ENCODE results near the gene RHEBL1.

RHEBL1 gene

DNA sequence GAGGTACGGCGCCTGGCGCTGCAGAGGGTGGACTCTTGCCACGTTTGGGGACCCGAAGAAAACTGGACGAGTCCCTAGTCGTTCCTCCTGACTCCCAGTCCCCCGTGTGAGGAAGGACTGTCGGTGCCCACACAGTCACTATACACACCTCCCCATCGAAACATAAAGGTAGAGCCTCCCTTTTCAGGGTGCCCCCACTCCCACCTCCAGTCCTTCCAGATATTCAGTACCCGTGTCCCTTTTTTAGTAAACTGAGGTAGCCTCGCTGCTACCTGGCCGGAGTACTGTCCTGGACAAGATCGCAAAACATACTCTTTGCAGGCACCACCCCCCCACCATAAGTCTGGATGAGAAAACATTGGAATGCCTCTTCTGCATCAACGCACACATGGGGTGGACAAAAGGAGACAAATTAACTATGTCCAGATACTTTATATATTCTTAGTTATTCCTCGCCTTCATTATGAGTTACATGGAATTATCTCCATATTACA is 8.6 kb downstream of the RHEBL1 start:
- no peaks in the 10 kb centered on the region for H3K36me3 ChIP-seq (ENCODE audit: control insufficient read depth in 2 of 2, insufficient read depth in 1 of 2, low read length in 2 of 2)
- POLR2A ChIA-PET: no interaction called here
- TF ChIP-seq ZBTB48 (tag by site-specific recombination; IDR thresholded peaks at IDR 0.05): peak; percentile 8; the same call in 1 of the 2 replicates
- no peak for TF ChIP-seq ZSCAN30 (tag by site-specific recombination; IDR thresholded peaks at IDR 0.05)
- peak overlapping the region; percentile 95 for H3K4me3 ChIP-seq (ENCODE audit: low read depth, low read length)
- H3K9me3 ChIP-seq (ENCODE audit: control insufficient read depth, insufficient read depth, low read depth, low read length): no peaks in the 10 kb centered on the region
- CTCF ChIA-PET: interaction anchor here (0.7 to 9.2 kb wide), 4 partner anchors 13 to 38 kb away, joined by 3 to 131 read pairs (median 92); partner anchors contain the start of gene DHH
- H3K4me1 ChIP-seq (ENCODE audit: control insufficient read depth, insufficient read depth, low read length): peaks cover 8% of the 10 kb centered on the region
- H3K27ac ChIP-seq (ENCODE audit: extremely low read depth, low read depth, low read length): peak overlapping the region; percentile 93; the same call in 1 of the 2 replicates

DNA sequence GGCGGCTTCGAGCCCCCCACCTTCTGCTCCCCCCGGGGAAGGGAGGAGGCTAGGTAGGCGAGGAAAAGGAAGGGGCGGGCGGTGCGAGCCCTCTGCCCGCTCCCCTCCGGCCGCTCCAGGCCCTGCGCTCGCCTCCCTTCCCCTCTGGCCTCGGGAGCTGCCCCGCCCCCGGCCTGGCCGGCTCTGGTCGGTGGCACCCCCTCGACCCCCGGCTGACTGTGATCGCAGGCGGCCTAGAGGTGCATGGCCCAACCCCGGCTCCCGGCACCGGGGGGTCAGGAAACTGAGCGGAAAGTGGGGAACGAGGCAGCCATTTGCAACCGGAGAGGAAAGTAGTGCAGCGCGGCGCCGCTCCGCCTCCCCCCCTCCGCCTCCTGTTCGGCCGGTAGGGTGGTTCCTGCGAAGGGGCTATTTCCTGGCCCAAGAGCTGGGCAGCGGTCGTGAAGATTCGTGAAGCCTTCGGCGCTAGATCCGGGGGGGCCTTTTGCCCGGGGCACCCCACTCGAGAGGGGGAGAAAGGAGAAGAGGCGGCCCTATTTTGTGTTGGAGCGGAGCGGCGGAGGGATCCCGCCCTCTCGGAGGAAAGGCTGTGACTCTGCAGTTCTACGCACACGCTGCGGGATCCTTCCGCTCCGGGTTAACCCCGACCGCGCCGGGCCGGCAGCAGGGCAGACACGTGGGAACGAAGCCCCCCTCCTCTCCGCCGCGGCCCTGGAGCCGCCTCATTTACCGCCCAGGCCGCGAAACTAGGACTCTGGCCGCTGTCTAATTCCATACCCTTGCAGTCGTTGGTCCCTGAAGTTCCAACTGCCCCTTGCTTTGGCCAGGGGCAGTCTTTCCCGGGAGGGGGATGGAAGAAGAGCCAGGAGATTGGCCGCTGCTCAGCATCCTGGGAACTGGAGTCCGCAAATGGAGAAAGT is 9.3 kb downstream of the RHEBL1 start, which contains the start of gene KMT2D:
Gene KMT2D, minus strand, starts transcription at position 558 of the 920 bp plus-strand sequence. CDS start 5,470 bp downstream, outside the sequence.
- Histone ChIP-seq H3K9me3 (ENCODE audit: control insufficient read depth, insufficient read depth, low read depth, low read length) (no peaks in the 10 kb centered on the region), H3K4me1 (ENCODE audit: control insufficient read depth, insufficient read depth, low read length) (peaks cover 11% of the 10 kb centered on the region), H3K27ac (ENCODE audit: extremely low read depth, low read depth, low read length) (peak within 1 kb of the TSS; percentile 93), H3K4me3 (ENCODE audit: low read depth, low read length) (peak within 1 kb of the TSS; percentile 95), H3K36me3 (ENCODE audit: control insufficient read depth in 2 of 2, insufficient read depth in 1 of 2, low read length in 2 of 2) (peaks cover 0 to 4% of the 10 kb centered on the region in 2 experiments; a peak in 1 of 3 replicates)
- CTCF ChIA-PET: interaction anchor here (0.7 to 1.6 kb wide), 2 partner anchors 12 to 38 kb away, joined by 3 read pairs; no protein-coding TSS in a partner anchor
- POLR2A ChIA-PET: interaction anchor here (1.1 to 3.6 kb wide), 4 partner anchors 9 to 128 kb away, joined by 4 to 26 read pairs (median 6); partner anchors contain the start of genes RHEBL1 and TUBA1B
- TF ChIP-seq ZNF658 (tag by site-specific recombination; IDR thresholded peaks at IDR 0.05) (peak; percentile 59; the same call in 1 of the 2 replicates), ZNF114 (tag by site-specific recombination; IDR thresholded peaks at IDR 0.05) (no peak), BCL11B (tag by site-specific recombination; IDR thresholded peaks at IDR 0.05; ENCODE audit: low read depth) (peak; percentile 98), ZNF555 (tag by site-specific recombination; conservative IDR thresholded peaks at IDR 0.05) (no peak), FEZF1 (tag by site-specific recombination; IDR thresholded peaks at IDR 0.05) (peak; percentile 58), SETDB1 (IDR thresholded peaks at IDR 0.05; ENCODE audit: insufficient read length, low read length) (no peak), ZNF48 (tag by site-specific recombination; IDR thresholded peaks at IDR 0.05) (no peak), ZNF211 (tag by site-specific recombination; IDR thresholded peaks at IDR 0.05; ENCODE audit: low read depth) (no peak), ZNF169 (tag by site-specific recombination; IDR thresholded peaks at IDR 0.05) (peak; percentile 73; the same call in 1 of the 2 replicates), ZNF621 (tag by site-specific recombination; IDR thresholded peaks at IDR 0.05) (no peak; the same call in 1 of the 2 replicates), ZNF138 (tag by site-specific recombination; IDR thresholded peaks at IDR 0.05; ENCODE audit: borderline replicate concordance) (no peak), MEIS1 (CRISPR knock-in tag; IDR thresholded peaks at IDR 0.05; ENCODE audit: borderline replicate concordance) (no peak), ZNF404 (tag by site-specific recombination; IDR thresholded peaks at IDR 0.05) (no peak), ZNF2 (tag by site-specific recombination; IDR thresholded peaks at IDR 0.05) (peak; percentile 97), ZNF155 (tag by site-specific recombination; IDR thresholded peaks at IDR 0.05) (no peak), ZFHX2 (tag by site-specific recombination; conservative IDR thresholded peaks at IDR 0.05) (peak; percentile 89), ZNF544 (tag by site-specific recombination; IDR thresholded peaks at IDR 0.05) (no peak), RBAK (tag by site-specific recombination; IDR thresholded peaks at IDR 0.05) (peak; percentile 48; the same call in 1 of the 2 replicates), ZNF701 (tag by site-specific recombination; IDR thresholded peaks at IDR 0.05) (peak; percentile 77), KLF10 (tag by site-specific recombination; IDR thresholded peaks at IDR 0.05) (peak; percentile 84), TCF7L2 (IDR thresholded peaks at IDR 0.05; ENCODE audit: borderline replicate concordance, low read depth, low read length) (no peak), ZNF184 (tag by site-specific recombination; IDR thresholded peaks at IDR 0.05) (peak; percentile 84), ZNF670 (tag by site-specific recombination; IDR thresholded peaks at IDR 0.05; ENCODE audit: low read depth) (no peak)
- TF ChIP-seq, protein P1, sequence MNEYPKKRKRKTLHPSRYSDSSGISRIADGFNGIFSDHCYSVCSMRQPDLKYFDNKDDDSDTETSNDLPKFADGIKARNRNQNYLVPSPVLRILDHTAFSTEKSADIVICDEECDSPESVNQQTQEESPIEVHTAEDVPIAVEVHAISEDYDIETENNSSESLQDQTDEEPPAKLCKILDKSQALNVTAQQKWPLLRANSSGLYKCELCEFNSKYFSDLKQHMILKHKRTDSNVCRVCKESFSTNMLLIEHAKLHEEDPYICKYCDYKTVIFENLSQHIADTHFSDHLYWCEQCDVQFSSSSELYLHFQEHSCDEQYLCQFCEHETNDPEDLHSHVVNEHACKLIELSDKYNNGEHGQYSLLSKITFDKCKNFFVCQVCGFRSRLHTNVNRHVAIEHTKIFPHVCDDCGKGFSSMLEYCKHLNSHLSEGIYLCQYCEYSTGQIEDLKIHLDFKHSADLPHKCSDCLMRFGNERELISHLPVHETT (tag by site-specific recombination; IDR thresholded peaks at IDR 0.05): peak; percentile 100
- TF ChIP-seq, protein P2, sequence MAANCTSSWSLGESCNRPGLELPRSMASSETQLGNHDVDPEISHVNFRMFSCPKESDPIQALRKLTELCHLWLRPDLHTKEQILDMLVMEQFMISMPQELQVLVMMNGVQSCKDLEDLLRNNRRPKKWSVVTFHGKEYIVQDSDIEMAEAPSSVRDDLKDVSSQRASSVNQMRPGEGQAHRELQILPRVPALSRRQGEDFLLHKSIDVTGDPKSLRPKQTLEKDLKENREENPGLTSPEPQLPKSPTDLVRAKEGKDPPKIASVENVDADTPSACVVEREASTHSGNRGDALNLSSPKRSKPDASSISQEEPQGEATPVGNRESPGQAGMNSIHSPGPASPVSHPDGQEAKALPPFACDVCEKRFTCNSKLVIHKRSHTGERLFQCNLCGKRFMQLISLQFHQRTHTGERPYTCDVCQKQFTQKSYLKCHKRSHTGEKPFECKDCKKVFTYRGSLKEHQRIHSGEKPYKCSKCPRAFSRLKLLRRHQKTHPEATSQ (tag by site-specific recombination; IDR thresholded peaks at IDR 0.05): peak; percentile 96
- TF ChIP-seq, protein P3, sequence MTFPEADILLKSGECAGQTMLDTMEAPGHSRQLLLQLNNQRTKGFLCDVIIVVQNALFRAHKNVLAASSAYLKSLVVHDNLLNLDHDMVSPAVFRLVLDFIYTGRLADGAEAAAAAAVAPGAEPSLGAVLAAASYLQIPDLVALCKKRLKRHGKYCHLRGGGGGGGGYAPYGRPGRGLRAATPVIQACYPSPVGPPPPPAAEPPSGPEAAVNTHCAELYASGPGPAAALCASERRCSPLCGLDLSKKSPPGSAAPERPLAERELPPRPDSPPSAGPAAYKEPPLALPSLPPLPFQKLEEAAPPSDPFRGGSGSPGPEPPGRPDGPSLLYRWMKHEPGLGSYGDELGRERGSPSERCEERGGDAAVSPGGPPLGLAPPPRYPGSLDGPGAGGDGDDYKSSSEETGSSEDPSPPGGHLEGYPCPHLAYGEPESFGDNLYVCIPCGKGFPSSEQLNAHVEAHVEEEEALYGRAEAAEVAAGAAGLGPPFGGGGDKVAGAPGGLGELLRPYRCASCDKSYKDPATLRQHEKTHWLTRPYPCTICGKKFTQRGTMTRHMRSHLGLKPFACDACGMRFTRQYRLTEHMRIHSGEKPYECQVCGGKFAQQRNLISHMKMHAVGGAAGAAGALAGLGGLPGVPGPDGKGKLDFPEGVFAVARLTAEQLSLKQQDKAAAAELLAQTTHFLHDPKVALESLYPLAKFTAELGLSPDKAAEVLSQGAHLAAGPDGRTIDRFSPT (tag by site-specific recombination; IDR thresholded peaks at IDR 0.05): 0 out of 2 replicates have a peak, but pooled peaks have one; percentile 72
